ENCODE data around the gene CLIC4. TPM values are rescaled to one million over a fixed set of nuclear protein-coding genes. Genes with fewer than 3 reads are reported as not detected.

The CLIC4 gene
- total RNA-seq, 1 donor from 2014 or later: 121 TPM

GRCh38 chr1:24847995-24848881, 103.0 kb downstream of the CLIC4 start:
- Mint-ChIP-seq H3K27me3 (ENCODE audit: unreplicated experiment) (peaks cover 10% of the 10 kb centered on the region), H3K4me3 (ENCODE audit: unreplicated experiment) (peak overlapping the region; percentile 78), H3K27ac (ENCODE audit: unreplicated experiment) (no peak overlapping the region), H3K4me1 (ENCODE audit: low read depth, unreplicated experiment) (no peaks in the 10 kb centered on the region), H3K9me3 (ENCODE audit: unreplicated experiment) (peaks cover 3% of the 10 kb centered on the region), H3K36me3 (ENCODE audit: unreplicated experiment) (no peaks in the 10 kb centered on the region)
- TF ChIP-seq CTCF (IDR thresholded peaks at IDR 0.05; ENCODE audit: partially characterized antibody, unreplicated experiment): peak; percentile 97
- peak; percentile 95 for DNase-seq

- Mint-ChIP-seq H3K4me1 (ENCODE audit: low read depth, unreplicated experiment) (no peaks in the 10 kb centered on the region), H3K36me3 (ENCODE audit: unreplicated experiment) (no peaks in the 10 kb centered on the region), H3K27ac (ENCODE audit: unreplicated experiment) (no peak overlapping the region), H3K27me3 (ENCODE audit: unreplicated experiment) (peaks cover 10% of the 10 kb centered on the region), H3K4me3 (ENCODE audit: unreplicated experiment) (no peak overlapping the region), H3K9me3 (ENCODE audit: unreplicated experiment) (peaks cover 3% of the 10 kb centered on the region)
- DNase-seq: no peak
- no peak for TF ChIP-seq CTCF (IDR thresholded peaks at IDR 0.05; ENCODE audit: partially characterized antibody, unreplicated experiment)
Observed at GRCh38 chr1:24849672-24850295, 104.5 kb downstream of the CLIC4 start.

- Mint-ChIP-seq H3K4me3 (ENCODE audit: unreplicated experiment) (no peak overlapping the region), H3K27me3 (ENCODE audit: unreplicated experiment) (peaks cover 10% of the 10 kb centered on the region), H3K27ac (ENCODE audit: unreplicated experiment) (no peak overlapping the region), H3K36me3 (ENCODE audit: unreplicated experiment) (no peaks in the 10 kb centered on the region), H3K9me3 (ENCODE audit: unreplicated experiment) (peaks cover 3% of the 10 kb centered on the region), H3K4me1 (ENCODE audit: low read depth, unreplicated experiment) (no peaks in the 10 kb centered on the region)
- TF ChIP-seq CTCF (IDR thresholded peaks at IDR 0.05; ENCODE audit: partially characterized antibody, unreplicated experiment): no peak
- no peak for DNase-seq
Observed at GRCh38 chr1:24850328-24850920, 105.2 kb downstream of the CLIC4 start.

- Mint-ChIP-seq H3K36me3 (ENCODE audit: unreplicated experiment) (no peaks in the 10 kb centered on the region), H3K9me3 (ENCODE audit: unreplicated experiment) (no peaks in the 10 kb centered on the region), H3K4me3 (ENCODE audit: unreplicated experiment) (no peak overlapping the region), H3K4me1 (ENCODE audit: low read depth, unreplicated experiment) (no peaks in the 10 kb centered on the region), H3K27ac (ENCODE audit: unreplicated experiment) (no peak overlapping the region), H3K27me3 (ENCODE audit: unreplicated experiment) (peaks cover 4% of the 10 kb centered on the region)
- TF ChIP-seq CTCF (IDR thresholded peaks at IDR 0.05; ENCODE audit: partially characterized antibody, unreplicated experiment): no peak
- no peak for DNase-seq
Observed at GRCh38 chr1:24853649-24854048, 108.4 kb downstream of the CLIC4 start.

Data from glutamatergic neuron (in vitro differentiated cells).